GM13977 (cell line): Measurements from ENCODE around the gene CALCOCO1.

Experiments
- DNase-seq: peaks from one replicate; pipeline ENCODE4 v3.0.0; 2012; ENCODE audit warnings: low spot score
- in situ Hi-C: fragments of 300-500 bp; cut with MboI; formaldehyde crosslinking; loops from one replicate; pipeline ENCODE4 v1.12.0; 2022; ENCODE audit warnings: low sequenced_read_pairs, low pct_unique_long_range_greater_than_20kb, mixed read lengths, inconsistent platforms; ENCODE audit not compliant: unreplicated experiment
- TF ChIP-seq, protein P1 (sequence below): IDR thresholded peaks from 2 replicates; pipeline ENCODE4 v1.5.1; 2012; ENCODE audit warnings: mild to moderate bottlenecking, control low read depth; ENCODE audit not compliant: insufficient read depth; ENCODE audit errors: extremely low read depth, missing control alignments

The CALCOCO1 gene

DNA sequence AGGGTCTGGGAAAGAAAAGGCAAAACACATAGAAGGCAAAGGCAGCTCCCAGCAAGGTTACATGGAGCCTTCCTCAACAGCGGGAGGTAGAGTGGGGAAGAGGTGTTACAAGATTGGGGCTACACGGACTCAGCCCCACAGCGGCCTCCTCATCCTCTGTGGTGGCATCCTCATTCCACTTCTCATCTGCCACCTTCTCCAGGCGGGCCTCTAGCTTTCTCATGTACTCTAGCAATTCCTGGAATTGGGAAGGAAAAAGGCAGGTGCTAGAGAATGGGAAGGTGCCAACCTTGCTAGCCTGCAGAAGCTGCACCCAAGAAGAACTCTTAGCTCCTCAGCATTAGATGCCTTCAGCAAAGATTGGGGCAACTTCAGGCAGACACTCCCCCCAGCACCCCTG, 13.2 kb downstream of the CALCOCO1 start:
- TF ChIP-seq, protein P1, sequence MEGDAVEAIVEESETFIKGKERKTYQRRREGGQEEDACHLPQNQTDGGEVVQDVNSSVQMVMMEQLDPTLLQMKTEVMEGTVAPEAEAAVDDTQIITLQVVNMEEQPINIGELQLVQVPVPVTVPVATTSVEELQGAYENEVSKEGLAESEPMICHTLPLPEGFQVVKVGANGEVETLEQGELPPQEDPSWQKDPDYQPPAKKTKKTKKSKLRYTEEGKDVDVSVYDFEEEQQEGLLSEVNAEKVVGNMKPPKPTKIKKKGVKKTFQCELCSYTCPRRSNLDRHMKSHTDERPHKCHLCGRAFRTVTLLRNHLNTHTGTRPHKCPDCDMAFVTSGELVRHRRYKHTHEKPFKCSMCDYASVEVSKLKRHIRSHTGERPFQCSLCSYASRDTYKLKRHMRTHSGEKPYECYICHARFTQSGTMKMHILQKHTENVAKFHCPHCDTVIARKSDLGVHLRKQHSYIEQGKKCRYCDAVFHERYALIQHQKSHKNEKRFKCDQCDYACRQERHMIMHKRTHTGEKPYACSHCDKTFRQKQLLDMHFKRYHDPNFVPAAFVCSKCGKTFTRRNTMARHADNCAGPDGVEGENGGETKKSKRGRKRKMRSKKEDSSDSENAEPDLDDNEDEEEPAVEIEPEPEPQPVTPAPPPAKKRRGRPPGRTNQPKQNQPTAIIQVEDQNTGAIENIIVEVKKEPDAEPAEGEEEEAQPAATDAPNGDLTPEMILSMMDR, result no peak
- in situ Hi-C loops, result no loop called here
- DNase-seq, result no peak

DNA sequence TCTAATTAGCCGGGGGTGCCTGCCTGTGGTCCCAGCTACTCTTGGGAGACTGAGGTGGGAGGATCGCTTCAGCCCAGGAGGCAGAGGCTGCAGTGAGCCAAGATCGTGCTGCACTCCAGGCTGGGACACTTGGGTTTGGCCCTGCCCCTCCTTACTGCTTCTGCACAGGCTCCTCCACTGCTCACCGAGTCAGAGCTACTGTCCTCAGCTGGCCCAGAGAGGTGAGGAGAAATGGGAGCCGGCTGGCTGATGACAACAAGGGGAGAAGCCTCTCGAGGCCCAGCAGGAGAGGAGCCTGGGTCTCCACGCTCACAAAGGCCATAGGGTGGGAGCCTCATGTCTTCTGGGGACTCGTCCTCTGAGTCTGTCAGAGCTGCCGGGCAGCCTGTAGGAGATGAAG, 13.7 kb downstream of the CALCOCO1 start:
- in situ Hi-C loops, result no loop called here
- DNase-seq, result no peak
- TF ChIP-seq, protein P1, result no peak

DNA sequence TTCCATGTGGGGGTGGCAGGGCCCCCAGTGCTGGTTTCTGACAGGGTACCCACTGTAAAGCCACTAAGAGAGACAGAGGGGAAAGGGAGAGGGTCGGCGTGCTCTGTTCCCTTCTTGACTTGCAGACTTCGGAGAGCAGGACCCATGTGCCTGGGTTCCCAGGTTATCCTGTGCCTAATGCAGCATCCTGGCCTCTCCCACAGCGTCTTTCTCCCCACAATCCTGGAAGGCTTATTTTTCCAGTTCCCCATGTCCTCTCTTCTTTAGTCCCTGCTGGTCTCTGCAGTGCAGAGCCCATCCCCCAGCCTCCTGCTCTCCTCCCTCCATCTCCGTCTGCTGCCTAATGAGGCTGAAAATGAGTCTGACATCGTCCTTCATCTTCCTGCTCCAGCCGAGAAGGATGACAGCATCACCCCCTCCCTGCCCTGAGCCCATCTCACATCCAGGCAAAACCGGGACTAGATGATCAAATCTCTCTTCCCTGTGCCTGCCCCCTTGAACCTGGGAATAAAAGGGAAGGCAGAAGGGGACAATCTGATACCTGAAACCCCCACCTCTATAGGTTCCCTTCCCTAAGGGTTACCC, 15.1 kb downstream of the CALCOCO1 start:
- in situ Hi-C loops, result no loop called here
- no peak for DNase-seq
- TF ChIP-seq, protein P1, result no peak

DNA sequence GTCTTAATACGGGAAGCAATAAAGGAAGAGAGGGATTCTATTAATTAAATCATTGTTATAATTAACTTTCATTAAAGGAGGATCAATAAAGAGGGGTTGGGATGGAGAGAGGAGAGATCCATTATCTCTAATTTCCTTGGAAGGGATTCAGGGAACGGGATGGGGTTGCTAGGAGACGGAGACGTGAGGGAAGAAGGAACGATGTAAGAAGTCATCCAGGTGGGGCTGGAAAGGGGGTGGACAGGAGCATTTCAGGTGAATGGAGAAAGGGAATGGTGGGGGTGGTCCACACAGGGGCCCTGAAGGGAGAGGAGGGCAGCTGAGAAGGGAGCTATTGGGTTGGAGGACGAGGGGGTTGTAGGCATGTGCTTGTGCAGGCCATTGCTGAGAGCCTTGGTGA, 17.2 kb downstream of the CALCOCO1 start:
- in situ Hi-C loops, result no loop called here
- DNase-seq, result no peak
- TF ChIP-seq, protein P1, result no peak

DNA sequence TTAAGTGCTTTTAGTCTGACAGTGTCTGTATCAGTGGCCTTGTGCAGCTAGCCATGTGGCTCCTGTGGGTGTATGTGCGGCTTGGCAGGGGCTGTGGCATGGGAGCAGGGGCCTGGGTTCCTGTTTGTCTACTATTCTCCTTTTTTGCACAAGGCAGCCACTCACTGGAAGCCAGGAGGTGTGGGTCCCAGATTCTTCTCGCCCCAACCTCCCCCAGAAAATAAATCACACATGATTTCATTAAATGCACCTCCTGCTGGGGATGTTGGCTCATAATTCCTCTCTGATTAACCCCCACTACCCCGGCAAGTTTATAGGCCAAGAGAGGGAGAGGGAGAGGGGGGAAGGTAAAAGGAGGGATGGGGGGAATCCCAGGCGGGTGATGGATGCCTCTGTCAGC, 17.6 kb downstream of the CALCOCO1 start:
- in situ Hi-C loops, result no loop called here
- DNase-seq, result no peak
- TF ChIP-seq, protein P1, result no peak

DNA sequence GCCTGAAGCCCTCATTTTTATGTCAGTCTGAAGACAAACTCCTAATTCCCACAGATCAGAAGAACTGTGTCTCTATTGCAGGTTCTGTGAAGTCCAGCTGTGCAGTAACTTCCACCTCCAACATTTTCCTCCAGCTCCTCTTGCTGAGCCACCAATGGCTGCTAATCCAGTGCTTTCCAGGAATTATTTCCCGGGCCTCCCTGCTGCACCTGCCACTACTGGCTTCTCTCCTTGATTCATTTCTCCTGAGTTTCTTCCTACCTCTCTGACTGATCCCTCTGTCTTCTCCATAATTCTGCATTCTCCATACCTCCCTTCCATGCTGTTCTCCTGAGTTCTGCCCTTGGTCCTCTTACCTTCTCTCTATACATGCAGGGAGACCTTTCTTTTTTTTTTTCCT, 21.2 kb downstream of the CALCOCO1 start:
- DNase-seq, result no peak
- TF ChIP-seq, protein P1, result no peak
- in situ Hi-C loops, result no loop called here
